Activated CD4-positive, CD25-positive, alpha-beta regulatory T cell treated with anti-CD3 and anti-CD28 coated beads, Interleukin-2, amount 50 U/mL, for 24 hours (primary cell): ENCODE data around the gene SEMA5A.
"Not testable (repeated sequence)": the region's sequence is repeated elsewhere in the genome, so short reads cannot be mapped to it uniquely, and the experiment has no call there.

Experiments
- ATAC-seq, 2 donors: fragments of 150-1000 bp; cut with Tn5 transposase; one replicate each; pipeline ENCODE4 v1.10.0; 2021; ENCODE audit warnings: mild to moderate bottlenecking in 1 of 2, moderate library complexity in 1 of 2

The SEMA5A gene

DNA sequence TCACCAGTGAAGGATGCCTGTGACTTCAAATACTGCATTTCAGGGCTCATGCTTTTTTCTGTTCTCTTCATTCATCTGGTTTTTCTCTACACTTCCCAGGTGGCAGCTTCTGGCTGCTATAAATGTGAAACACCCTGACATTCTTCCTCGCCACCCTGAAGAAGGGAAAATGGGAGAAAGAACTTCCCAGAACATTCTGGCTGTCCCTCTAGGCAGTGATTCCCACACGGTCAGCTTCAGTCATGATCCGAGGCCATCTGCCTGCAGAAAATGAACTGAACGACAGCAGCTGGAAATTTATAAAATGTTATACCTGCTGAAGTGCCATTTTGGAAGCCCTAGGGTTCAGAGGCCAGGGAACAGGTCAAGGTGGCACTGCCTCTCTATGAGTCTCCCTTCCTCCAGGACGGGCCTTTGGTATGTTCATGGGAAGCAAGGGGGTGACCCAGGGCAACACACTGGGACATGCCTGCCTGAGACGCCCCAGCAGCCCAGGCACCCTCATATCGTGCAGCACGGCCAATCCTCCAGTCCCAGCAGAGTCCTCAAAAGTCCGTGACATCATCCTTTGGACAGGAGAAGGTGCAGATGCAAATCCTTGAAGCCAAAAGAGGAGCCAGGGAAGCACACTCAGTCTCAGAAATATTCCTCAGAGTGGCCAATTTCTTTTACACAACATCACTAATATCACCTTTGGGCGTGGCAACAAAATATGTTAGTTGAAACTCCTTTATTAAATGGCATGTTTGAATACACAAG lies 107.1 kb downstream of the SEMA5A start:
- ATAC-seq: no peak

DNA sequence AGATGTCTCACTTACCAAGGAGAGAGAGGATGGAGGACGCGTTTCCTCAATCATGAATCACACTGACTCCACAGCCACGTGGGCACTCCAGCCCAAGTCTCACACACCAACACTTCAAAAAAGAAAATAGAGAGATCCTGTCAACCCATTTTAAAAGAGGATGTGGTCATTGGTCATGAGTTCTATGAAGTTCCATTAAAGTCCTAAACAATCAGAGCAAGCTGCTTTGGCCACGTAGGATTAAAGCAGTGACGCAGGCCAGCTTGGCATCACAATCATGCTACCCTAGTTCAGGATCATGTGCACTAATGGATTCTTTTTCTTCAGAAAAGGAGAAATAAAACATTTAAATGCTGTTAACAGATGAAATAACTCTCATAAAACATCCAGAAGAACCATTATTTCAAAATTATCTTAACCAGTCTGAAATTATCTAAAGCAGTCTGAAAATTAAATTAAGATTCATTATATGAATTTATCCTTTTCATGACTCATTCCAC lies 108.1 kb downstream of the SEMA5A start:
- ATAC-seq: no peak

- ATAC-seq: no peak
Observed at GRCh38 chr5:9431496-9432258, 114.2 kb downstream of the SEMA5A start.

DNA sequence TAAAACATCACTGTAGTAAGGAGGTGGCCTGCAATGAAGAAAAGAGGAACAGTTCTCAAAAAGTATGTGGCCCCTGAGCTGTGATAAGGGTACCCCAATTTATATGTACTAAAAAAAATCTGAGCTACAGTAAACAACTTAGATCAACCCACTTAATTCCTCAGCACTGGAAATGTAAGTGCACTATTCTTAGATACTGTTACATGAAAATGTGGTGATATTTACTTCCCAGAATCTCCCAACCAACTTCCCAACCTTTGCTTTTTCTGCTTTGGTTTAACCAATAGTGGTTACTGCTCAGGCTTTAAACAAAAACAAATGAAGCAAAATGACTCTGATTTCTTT lies 114.8 kb downstream of the SEMA5A start:
- ATAC-seq: no peak

DNA sequence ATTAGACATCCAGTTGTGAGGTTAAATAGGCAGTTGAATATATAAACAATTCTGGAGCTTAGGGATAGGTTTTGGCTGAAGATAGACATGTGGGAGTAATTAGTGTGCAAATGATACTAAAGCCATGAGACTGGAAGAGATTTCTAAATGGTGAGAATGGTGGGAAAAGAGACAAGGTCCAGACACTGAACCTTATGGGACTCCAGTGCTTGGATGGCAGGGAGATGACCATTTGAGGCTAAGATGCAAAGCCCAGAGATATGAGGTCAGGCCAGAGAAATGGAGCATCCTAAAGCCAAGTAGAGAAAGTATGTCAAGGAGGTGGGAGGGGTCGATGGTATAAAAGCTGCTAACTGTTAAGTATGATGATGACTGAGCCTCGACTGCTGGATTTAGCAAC lies 115.6 kb downstream of the SEMA5A start:
- no peak for ATAC-seq

DNA sequence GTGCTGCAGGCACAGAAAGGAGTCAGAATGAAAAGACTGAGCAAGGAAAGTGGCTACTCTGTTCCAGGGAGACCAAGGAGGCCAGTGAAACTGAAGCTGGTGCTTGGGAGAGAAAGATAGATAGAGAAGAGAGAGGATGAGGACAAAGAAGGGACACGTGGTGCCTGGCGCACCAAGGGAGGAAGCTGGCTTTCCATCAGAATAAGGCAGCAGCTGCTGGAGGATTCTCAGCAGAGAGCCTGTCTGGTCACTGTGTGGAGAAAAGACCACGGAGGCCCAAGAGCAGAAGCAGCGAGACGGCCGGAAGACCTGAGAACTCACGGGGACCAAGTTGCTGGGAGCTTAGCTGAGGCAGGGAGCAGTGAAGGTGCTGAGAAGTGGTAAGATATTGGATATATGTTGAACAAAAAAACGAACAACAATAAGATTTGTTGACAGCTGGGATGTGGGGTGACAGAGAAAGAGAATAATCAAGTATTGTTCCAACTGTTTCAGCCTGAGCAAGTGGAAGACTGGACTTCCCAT lies 116.1 kb downstream of the SEMA5A start:
- ATAC-seq: no peak

GRCh38 chr5:9428272-9428671 lies 117.6 kb downstream of the SEMA5A start:
- no peak for ATAC-seq

DNA sequence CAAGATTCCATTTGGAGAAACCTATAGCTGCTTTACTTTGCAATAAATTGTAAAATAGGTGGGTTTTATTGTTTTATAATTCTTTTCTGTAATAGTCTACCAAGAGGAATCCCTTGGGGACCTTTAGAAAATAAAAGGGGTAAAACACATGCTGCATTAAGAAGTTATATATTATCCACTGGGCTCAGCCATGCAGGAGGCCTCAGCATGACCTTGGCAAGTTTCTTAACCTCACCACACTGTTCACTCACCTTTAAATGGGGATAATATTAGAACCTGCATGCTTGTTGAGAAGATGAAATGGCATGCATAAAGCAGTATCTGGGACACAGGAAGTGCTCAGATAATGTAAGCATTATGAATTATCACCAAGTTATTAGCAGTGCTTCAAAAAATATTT lies 120.2 kb downstream of the SEMA5A start:
- ATAC-seq: no peak

DNA sequence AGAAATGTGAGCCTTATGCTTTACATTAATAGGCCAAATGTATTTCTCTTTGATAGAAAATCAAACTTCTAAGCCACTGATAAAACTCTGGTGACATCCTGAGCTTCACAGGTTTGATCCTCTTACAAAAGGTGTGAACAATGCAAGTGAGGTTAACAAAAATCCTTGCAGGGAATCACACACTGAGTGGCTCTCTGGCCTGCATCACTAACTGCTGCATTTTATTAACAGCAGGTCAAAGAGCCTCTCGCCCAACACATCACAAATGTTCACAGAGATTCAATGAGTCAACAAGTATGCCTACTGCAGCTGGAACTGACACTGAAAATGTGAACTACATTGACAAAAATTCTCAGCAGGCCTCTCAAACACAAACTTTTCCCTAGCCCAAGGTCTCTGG lies 122.3 kb downstream of the SEMA5A start:
- no peak for ATAC-seq

- ATAC-seq: no peak
Observed at GRCh38 chr5:9421884-9422283, 124.0 kb downstream of the SEMA5A start.

DNA sequence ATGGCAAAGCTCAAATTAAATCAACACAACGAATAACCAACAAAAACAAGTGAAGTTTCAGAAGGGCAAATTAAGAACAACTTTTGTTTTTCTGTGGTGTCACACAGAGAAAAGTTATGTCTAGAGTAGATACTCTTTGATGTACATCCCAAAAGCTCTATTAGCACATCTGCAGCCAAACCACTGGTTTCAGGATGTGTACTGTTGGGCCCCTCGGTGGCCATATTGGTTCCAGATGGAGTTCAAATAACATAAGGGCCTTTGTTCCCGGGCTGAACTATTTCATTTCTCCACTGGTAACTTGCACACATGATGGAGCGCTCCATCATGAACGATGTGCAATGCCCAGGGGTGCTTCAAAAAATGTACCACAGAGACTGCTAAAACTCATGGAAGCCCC lies 126.1 kb downstream of the SEMA5A start:
- ATAC-seq: no peak

- no peak for ATAC-seq
Observed at GRCh38 chr5:9415566-9415965, 130.3 kb downstream of the SEMA5A start.

GRCh38 chr5:9415091-9415490 lies 130.8 kb downstream of the SEMA5A start:
- no peak for ATAC-seq

DNA sequence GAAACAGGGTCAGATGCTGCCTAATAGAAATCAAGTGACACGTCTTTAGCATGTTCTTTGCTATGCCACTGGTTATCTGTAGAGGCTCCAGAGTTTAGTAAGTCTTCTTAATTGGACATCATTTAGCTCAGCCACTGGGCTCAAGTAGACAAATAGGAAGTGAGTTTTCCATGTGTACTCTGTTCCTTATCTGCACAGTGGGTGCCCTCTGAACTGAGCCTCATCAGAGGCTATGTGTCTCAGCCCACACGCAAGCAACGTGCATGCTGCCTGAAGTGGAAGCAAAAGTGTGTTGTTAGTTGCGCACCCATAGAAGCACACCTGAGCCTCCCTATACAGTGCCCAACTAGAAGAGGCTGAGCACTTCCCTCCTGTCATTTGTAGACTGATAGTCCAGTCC lies 134.7 kb downstream of the SEMA5A start:
- no peak for ATAC-seq

DNA sequence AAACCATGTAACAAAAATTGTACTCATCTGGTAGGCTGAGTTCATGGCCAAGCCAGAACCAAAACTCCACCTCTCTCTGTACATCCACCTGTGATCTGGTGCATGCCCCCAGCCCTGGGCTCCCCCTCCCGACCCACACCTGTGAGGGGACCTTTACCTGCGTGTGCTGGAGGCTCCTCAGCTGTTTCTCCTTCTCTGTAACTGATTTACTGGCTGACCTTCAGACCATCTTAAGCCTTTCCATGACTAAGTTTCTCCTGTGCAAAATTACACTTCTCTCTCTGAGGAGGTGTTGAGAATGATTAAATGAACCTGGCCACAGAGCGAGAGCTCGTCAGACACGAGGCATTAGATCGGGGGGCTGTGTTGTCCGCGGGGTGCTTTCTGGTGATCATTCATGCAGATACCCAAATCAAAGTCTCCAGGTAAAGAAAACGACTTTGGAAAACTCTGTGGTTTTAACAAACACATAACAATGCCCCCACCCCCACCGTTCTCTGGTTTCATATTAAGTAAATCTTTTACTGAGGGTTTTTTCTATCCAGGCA lies 136.4 kb downstream of the SEMA5A start:
- no peak for ATAC-seq

GRCh38 chr5:9408964-9409363 lies 136.9 kb downstream of the SEMA5A start:
- no peak for ATAC-seq

GRCh38 chr5:9405196-9405754 lies 140.6 kb downstream of the SEMA5A start:
- ATAC-seq: no peak

- no peak for ATAC-seq
Observed at GRCh38 chr5:9401786-9402472, 143.9 kb downstream of the SEMA5A start.

- ATAC-seq: not testable (repeated sequence)
Observed at GRCh38 chr5:9399783-9400182, 146.1 kb downstream of the SEMA5A start.

- ATAC-seq: no peak
Observed at GRCh38 chr5:9399094-9399493, 146.8 kb downstream of the SEMA5A start.

DNA sequence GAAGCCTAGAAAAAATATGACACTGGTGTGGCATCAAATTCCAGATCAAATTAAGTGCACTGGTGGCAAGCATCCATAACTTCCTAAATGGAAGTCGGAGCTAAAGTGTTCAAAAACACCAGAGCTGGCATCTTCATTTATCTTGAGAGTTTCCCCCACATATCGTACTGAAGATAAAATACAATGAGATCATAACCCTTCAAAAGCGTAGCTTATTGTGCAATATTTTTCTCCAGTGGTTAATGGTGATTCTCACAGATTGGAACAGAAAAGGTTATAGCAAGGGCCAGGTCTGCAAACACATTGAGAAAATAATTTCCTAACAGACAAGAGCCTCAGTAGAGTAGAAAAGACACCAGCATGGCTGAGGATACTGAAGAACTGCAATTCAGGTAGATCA lies 147.6 kb downstream of the SEMA5A start:
- ATAC-seq: no peak

DNA sequence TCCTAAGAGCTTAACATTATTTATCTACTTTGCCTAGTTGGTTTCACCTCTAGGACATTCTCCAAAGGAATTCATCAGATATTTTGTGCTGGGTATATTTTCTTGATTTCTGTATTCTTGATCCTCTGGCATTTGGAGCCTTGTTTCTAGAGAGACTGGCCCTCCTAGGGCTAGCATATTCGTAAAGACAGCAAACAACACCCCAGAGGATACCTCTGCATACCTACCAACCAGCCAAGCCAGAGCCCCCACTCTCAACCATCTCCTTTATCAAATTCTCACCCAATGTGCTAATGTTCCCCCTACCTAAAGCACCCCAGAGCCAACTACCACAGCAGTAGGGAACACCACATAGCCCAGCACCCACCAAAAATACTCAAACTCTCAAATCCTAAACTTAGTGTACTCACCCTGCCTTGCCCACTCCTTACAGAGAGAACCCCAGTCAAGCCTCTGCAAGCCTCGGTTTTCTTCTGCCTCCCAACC lies 149.5 kb downstream of the SEMA5A start:
- ATAC-seq: no peak

DNA sequence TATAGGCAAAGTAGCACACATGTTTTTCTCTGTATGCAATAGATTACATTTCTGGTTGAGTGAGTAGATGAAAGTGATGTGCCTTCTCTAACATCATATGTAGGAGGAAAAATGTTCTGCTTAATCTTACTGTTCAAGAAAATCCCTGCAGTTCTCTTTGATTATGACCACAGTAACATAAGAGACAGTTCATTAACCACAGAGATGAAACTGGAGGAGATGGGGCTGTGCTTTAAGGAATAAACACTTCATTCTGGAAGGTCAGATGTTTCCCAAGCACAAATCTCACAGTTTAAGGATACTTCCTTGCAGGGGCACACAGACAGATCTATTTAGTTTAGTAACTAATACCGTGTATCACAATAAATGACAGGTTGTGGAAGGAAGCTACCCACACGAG lies 150.2 kb downstream of the SEMA5A start:
- ATAC-seq: no peak
